Stimulated activated CD4-positive, alpha-beta T cell treated with anti-CD3 and anti-CD28 coated beads, Interleukin-12 subunit alpha, Interleukin-12 subunit beta, amount 100 ng/mL, for 24 hours (primary cell): ENCODE data around the gene ISG20.

ENCODE experiments used
- DNase-seq, 2 experiments: peaks; one replicate each; pipeline ENCODE4 v3.0.0-alpha.2; 2020; ENCODE audit warnings: low read depth in 2 of 2

ISG20 gene

DNA sequence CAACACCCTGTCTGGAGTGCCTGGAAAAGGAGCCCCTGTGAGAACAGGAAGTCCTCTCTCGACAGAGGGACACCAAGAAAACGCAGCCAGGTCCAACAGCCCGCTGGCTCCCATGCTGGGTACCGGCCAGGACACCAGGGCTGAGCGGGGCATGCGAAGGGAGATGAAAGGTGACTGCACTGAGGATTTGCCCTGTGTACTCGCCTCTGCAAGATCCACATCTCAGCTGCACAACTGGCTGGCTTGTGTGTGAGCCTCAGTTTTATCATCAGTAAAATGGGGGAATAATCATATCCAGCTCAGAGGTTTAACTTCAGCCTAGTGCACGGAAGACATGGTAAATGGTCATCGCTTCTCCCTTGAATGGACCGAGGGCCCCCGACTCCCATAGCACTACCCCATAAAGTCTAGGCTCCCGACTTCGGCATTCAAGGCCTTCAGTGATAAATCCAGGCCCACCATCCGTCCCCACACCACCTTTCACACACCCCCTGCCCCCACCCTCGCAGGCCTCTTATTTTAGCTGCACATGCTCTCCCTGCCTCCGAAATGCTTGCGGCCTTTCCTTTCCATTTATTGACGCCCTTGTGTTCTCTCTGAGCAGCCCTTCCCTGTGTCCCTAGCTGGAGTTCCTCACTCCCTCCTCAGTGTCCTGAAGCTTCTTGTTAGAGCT is 15.8 kb downstream of the ISG20 start:
- DNase-seq = no peak

DNA sequence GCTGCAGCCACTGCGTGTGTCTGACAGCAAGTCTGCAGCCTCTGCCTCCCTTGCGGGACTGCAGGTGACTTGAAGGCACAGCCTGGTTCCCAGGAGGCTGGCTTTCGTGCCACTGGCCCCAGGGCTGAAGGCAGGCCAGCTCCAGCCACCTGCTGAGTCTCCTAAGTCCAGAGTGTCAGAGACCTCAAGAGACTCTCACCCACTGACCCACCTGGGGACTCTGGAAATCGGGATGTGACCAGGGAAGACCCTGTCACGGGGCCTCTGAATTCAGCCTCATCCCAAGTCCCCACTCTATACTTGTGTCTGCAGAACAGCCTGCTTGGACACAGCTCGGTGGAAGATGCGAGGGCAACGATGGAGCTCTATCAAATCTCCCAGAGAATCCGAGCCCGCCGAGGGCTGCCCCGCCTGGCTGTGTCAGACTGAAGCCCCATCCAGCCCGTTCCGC is 16.3 kb downstream of the ISG20 start:
- DNase-seq = no peak

DNA sequence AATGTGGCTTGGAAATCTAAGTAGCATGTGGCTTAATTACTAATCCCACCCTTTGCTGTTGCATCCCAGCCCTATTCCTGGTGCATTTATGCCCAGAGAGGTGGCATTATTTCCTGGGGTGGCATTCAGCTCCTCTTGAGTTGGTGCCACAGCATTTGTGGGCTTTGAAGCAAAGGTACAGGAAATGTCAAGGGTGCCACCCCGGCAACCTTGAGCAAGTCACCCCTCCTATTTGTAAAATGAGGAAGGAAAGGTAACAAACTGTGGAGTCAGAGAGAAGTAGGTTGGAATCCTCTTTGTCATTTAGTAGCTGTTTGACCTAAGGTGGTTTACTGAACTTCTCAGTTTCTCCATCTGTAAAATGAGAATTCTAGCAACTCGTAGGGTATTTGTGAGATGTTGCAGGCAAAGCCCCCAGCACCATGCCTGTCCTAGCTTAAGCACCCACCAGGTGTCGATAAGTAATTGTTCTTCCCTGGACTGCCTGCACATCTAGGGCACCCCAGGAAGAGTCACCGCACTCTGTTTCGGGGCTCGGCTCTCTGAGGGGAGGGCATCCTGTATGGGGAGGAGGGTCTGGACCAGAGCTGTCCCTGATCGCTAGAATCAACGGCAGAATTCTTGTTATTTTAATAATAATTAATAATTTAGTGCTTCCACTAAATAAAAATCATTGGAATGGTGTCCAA is 17.1 kb downstream of the ISG20 start:
- no peak for DNase-seq

DNA sequence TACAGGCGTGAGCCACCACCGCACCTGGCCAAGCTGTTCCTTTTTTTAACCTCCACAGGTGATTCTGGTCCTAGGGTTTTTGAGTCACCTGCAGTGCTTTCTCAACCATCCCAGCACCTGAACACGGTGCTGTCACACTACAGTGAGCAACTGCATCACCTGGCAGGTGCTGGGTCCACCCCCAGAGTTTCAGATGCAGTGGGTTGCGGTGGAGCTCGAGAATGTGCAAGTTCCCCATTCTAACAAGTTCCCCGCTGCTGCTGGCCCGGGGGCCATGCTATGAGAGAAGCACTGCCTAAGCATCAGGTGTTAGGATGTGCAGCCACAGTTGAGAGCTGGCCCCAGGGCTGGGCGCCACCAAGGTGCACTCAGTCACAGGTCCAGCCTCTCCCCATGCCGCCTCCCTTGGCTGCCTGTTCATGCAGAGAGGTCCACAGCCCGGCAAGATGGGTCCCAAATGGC is 18.0 kb downstream of the ISG20 start:
- no peak for DNase-seq

DNA sequence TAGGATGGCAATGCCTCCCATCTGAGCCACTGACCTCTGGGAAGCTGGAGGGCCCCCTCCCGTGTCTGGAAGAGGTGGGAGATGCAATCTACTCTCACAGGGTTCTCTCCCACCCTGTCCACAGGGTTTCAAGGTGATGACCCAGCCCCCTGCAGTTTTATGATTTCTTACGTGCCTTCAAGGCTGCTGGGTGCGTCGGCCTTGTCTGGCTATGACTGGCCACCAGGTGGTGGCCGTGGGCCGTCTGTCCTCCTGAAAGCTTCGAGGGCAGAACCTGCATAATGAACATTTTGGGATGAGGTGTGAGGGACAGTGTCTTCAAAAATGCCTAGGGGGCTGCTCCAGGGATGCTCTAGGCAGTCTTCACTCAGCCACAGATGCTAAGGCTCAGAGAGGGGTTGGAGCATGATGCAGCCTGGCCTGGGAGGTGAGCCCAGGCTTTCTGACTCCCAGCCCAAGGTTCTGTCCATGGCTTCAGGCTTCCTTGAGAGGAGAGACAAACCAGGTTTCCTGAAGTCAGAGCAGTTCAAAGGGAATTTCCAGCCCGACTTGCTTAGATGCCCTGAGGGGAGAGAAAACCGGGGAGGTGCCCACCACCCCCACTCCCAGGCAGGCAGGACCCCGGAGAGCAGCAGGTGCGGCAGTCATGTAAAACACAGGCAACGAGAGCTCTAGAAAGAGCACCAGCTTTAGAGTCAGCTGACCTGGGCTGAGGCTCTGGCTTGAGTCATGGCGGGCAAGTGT is 18.7 kb downstream of the ISG20 start:
- DNase-seq = no peak

DNA sequence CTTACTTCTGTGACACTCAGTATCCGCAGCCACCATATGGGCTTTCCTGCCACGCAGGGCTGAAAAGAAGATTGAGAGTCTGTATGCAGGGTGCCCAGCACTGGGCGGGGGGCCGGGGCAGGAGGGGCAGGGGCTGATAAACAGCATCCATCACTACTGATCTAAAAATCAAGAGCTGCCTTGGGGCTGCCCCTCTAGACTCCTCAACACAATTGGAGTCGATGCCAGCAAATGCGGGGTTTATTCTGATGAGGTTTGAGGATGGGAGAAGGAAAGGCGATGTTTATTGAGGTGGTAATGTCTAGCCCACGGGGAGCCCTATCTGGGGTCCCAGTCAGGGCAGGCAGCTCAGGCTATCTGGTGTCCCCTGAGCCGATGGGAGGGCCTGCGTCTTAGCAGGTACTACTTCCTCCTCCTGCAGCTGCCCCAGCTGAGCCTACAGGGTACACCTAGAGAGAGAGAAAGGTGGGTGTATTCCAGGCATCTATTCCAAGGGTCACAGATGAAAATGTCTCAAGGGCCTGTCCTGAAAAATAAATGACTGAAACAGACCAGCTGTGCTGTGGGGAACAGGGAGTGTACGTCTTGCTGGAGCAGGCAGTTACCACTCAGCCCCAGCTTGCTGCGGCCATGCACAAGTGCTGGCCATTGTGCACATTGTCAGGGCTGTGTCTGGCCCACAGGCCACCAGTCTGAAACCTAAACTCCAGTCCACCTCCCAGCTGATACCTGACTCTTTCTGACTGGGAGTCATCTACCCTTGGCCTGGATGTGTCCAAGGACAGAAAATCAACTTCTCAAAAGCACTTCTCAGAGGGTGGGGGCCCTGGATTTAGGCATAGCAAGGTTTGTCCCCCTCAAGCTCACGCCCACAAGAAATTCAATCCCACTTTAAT is 19.5 kb downstream of the ISG20 start:
- DNase-seq = no peak

DNA sequence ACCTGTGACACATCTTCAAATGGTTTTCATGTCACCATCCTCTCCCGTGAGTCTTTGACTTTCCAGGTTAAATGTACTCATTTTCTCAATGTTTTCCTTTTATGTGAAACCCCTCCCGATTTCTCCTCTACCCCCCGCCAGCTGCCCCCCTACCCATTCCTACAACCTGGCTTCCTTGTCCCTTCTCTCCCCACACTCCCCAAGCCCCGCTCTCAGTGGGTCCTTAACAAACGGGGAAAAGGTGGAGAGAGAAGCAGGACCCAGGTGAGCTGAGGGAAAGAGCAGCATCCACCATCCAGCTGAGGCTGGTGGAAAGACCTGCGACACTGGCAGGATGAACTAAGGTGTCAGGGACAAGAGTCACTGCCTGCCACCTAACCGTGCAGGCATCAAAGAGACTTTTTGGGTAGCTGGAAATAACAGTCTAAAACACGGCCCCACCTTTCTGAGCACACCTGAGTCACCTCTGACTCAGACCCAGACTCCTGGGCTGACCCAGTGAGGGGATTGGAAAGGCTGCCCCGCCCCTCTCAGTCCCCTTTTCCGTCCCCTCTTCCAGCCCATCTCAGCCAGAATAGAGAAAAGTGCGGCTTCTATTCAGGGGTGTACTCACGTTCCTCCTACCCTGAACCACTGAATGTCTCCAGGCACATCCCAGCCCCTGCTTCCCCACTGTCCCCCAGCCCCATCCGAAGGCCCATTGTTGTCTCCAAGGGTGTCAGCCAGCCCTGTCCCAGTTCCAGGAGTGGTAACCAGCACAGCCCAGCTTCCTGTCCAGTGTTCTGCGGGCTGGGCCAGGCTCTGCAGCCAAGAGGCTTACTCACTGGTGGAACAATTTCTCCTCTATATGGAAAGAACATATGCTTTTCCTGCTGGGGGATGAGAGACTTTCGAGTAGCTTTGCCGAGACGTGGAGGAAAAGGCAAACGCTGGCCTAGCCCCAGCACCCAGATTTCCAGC is 20.4 kb downstream of the ISG20 start:
- no peak for DNase-seq

DNA sequence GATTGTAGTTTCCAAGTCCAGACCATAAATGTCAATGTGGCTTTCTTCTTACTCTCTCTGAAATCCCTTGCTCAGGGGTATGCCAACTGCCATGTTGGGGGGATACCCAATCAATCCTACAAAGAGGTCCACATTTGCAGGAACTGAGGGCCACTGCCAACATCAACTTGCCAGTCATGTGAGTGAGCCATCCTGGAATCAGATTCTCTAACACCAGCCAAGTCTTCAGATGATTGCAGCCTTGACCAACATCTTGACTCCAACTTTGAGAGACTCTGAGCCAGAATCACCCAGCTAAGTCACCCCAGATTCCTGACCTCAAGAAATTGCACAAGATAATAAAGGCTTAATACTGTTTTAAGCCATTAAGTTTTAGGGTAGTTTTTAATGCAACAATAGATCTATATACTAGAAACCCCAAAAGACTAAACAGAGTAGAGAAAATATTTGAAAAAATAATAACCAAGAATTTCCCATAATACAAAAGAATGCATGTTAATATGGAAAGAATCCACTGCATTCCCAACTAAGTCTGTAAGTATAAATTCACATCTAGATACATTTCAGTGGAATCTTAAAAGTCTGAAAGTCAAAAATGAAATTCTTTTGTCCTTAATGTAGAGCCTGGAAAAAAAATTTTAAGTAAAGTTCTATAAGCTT is 22.4 kb downstream of the ISG20 start:
- DNase-seq = no peak

DNA sequence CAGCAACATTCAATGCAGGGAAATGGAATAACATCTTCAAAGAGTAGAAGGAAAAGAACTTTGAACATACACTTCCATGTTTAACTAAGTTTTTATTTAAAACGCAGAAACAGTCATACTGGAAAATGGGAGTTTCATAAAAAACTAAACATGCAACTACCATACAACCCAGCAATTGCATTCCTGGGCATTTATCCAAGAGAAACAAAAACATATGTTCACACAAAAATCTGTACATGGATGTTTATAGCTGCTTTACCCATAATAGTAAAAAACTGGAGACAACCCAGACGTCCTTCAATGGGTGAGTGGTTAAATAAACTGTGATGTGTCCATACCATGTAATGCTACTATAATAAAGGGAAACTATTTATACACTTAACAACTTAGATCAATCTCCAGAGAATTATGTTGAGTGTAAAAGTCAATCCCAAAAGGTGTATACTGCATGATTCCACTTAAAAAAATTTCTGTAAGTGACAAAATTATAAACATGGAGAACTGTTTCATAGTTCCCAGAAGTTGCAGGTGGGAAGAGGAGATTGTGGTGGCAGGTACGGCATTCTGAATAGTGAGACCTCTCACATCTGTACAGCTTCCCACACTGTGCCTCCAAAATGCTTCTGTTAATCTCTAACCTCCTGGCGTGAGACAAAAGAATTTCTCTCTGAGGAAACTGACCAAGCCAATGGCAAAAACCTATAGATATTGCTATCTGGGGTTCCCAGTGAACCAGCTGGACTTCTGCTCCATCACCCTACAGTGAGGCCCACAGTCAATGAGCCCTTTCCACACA is 23.1 kb downstream of the ISG20 start:
- DNase-seq = no peak

DNA sequence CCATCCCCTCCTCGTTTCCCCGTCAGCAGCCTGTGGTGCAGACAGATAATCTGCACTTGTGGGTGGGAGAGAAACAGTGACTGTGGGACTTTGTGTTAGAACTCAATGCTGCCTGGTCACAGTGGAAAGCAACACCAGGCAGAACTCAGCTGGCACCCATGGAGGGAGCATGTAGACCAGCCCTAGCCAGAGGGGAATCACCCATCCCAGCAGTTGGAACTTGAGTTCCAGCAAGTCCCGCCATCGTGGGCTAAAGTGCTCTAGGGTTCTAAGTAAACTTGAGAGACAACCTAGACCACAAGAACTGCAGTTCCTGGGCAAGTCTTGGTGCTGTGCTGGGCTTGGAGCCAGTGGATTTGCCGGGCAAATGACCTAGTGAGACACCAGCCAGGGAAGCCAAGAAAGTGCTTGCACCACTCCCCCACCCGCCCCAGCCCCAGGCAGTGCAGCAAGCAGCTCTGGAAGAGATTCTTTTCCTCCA is 24.4 kb downstream of the ISG20 start:
- DNase-seq = no peak

DNA sequence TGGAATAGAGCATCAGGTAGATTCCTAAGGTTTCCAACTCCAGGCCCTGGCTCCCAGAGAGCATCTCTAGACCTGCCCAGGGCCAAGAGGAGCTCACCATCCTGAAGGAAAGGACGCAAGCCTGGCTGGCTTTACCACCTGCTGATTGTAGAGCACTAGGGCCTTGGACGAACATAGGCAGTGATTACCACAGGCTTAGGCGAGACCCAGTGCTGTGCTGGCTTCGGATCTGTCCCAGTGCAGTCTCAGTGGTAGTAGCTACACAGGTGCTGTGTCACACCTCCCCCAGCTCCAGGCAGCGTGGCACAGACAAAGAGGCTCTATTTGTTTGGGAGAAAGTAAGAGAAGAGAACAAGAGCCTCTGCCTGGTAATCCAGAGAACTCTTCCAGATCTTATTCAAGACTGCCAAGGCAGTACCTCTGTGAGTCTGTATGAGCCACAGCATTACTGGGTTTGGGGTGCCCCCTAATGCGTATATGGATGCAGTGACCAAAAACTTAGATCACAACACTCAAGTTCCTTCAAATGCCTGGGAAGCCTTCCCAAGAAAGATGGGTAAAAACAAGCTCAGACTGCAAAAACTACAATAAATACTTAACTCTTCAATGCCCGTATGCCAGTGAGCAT is 25.4 kb downstream of the ISG20 start:
- DNase-seq = no peak

DNA sequence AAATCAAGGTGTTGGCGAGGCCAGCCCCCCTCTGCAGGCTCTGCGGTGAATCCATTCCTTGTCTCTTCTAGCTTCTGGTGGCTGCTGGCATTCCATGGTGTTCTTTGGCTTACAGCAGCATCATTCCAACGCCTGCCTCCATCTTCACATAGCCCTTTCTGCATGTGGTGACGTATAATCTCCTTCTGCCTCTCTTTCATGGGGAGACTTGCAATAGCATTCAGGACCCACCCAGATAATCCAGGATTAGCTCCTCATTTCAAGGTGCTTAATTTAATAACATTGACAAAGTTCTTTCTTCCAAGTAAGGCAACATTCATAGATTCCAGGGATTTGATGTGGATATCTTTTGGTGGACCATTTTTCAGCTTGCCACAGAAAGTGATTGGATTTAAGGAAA is 35.8 kb downstream of the ISG20 start:
- DNase-seq = no peak

DNA sequence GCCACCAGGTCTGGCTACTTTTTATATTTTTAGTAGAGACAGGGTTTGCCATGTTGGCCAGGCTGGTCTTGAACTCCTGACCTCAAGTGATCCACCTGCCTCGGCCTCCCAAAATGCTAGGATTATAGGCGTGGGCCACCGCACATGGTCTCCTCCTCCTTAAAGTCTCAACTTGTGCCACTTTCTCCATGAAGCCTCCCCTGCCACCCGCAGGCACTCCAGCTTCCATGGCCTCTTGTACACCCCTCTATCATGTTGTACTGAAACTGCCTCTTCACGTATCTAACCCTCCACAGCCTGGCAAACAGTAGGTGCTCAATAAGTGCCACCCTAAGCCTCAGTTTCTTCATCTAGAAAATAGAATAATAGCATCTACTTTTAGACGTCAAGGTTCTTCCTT is 39.9 kb downstream of the ISG20 start:
- DNase-seq = no peak

DNA sequence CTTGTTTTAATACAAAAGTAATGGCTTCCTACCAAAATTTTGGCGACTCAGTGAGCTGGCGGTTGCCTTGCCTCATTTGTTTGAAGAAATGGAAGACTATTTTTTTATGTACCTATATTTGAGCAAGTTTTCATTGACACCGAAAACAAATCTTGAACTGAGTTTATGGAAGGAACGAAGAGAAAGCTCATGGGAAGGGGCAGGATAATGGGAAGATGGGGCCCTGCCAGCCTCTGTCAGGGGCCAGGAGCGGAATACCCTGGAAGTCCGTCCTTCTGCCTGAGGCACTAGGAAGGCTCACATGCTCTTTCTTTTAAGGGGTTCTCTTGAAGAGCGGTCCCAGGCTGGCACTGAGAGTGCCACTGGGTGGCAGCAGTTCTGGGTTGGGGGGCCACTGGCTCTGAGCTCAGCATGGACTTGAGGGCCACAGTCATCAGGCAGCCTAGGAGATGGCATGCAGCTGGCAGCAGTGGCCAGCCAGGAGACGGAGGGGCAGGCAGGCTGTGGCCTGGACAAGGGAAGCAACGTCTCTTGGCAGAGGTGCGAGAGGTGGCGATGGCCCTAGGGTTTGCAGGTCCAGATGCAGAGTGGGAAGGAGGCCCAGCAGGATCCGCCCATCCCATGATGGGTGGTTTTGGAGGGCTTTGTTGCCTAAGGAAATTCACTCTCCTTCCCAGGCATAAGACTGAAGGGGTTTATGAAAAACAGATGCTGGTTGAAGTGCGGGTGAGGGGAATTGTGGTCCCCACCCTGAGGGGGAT is 41.6 kb downstream of the ISG20 start:
- no peak for DNase-seq

DNA sequence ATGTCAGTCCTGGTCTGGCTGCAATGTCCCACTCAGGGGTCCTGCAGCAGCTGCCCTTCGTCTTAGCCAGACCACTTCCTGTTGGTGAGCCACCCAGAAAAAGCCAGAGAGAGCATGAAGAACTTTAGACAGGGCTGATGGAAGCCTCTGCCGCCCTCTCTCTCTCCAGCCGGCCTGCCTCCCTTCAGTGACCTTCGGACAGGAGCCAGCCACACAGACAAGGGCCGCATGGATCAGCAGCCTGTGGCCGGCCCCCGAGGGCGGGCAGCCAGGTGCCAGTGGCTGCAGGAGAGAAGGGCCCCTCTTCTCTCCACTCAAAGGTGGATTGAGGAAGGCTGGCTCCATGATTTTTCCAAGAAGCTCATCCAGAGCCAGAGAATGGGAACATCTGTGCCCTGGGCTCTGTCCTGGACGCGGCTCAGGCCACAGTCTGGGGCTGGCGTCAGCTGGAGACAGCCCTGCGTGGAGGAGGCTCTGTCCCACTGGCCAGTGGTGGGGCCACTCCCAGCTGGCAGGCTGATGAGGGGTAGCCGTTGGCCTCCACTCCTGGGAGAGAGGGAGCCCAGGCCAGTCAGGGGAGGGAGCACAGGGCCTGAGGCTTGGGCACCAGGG is 42.9 kb downstream of the ISG20 start:
- no peak for DNase-seq

DNA sequence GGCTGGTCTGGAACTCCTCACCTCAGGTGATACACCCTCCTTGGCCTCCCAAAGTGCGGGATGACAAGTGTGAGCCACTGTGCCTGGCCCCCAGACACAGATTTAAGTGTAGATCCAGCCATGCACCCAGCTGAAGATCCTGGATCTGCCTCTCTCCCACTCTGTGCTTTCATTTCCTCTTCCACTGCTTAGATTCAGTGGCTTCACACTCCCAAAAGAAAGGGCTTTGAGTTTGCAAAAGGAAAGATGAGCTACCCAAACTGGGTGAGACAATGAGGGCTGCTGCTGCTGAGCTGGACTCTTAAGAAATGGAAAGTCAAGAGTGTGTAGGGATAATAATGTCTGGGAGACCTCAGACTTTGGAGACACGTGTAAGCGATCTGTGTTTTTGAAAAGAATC is 45.5 kb downstream of the ISG20 start:
- DNase-seq = no peak

DNA sequence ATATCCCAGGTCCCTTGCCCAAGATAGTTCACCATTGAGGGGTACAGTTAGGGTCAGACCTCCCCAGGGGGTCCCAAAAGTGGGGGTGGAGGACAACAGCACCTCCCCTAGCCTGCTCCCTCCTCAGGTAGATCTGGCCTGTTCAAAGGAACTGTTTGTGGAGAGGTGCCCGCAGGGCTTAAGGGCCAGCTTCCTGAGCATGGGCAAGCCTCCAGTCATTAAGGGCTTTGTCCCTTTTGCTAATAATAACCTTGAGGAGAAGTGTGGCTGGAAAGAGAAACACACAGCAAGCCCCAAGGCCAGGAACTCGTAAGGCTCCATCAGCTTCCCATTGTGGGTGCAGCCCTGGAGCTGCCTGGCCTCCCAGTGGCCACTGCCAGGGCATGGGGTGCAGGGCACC is 47.4 kb downstream of the ISG20 start:
- no peak for DNase-seq
